Peyer's patch (tissue), 4 donors: Measurements from ENCODE around the gene GIMAP5. TPM values are rescaled to one million over a fixed set of nuclear protein-coding genes. Genes with fewer than 3 reads are reported as not detected.
A peak's percentile ranks its signal among the peaks of the same experiment; 100 is the strongest.

Source experiments
- DNase-seq, 3 donors: peaks; one replicate each; pipeline ENCODE4 v3.0.0-alpha.2; 2017 to 2019
- H3K27ac ChIP-seq, 4 donors: fragments of 200-600 bp; sonication (generic); one replicate each; pipeline ENCODE4 v1.5.1; 2016 to 2019
- H3K27me3 ChIP-seq, 2 donors: fragments of 200-600 bp; sonication (generic); one replicate each; pipeline ENCODE4 v1.5.1; 2019
- H3K36me3 ChIP-seq, 3 donors: fragments of 200-600 bp; sonication (generic); one replicate each; pipeline ENCODE4 v1.5.1; 2016 to 2019
- H3K4me1 ChIP-seq, 4 donors: fragments of 200-600 bp; sonication (generic); one replicate each; pipeline ENCODE4 v1.5.1; 2016 to 2019
- H3K4me3 ChIP-seq, 4 donors: fragments of 200-600 bp; sonication (generic); 1 replicate in 3 of 4; 2 replicates in 1 of 4; pipeline ENCODE4 v1.5.1; 2016 to 2019; ENCODE audit warnings: mild to moderate bottlenecking in 1 of 4
- H3K9me3 ChIP-seq, 4 donors: fragments of 200-600 bp; sonication (generic); one replicate each; pipeline ENCODE4 v1.5.1; 2016 to 2019; ENCODE audit warnings: mild to moderate bottlenecking in 1 of 4
- CTCF ChIP-seq, 6 experiments: fragments of 450-650 bp in 4 of 6; fragments of 200-600 bp in 2 of 6; sonication (generic) in 1 of 6; IDR thresholded peaks; one replicate each; pipeline ENCODE4 v1.5.1; 2017 to 2019; ENCODE audit warnings: antibody characterized with exemption in 6 of 6, mild to moderate bottlenecking in 3 of 6, moderate library complexity in 1 of 6
- POLR2A ChIP-seq, 2 donors: fragments of 450-650 bp; IDR thresholded peaks; one replicate each; pipeline ENCODE4 v1.5.1; 2017; ENCODE audit warnings: antibody characterized with exemption in 2 of 2, mild to moderate bottlenecking in 2 of 2, moderate library complexity in 2 of 2
- total RNA-seq, 4 donors: library from RNA; depleted of rRNA; stranded (reverse); fragments of >200 nt; gene quantifications; one replicate each; pipeline ENCODE4 v1.1.0, GENCODE V29; 2016

GIMAP5 gene
- total RNA-seq, 4 donors from 2014 or later = 11.9 to 47.0 (median 24.4) TPM

- DNase-seq = peak in 1 of 3 donors; percentile 37
- Histone ChIP-seq H3K36me3 (no peaks in the 10 kb centered on the region), H3K4me3 (no peak overlapping the region), H3K9me3 (no peaks in the 10 kb centered on the region), H3K27ac (peak overlapping the region in 3 of 4 donors; percentile 55 to 68 (median 63)), H3K27me3 (no peaks in the 10 kb centered on the region), H3K4me1 (peaks cover 0 to 65% (median 2%) of the 10 kb centered on the region in 4 donors)
- TF ChIP-seq POLR2A (IDR thresholded peaks at IDR 0.05) = no peak
Measured at GRCh38 chr7:150781961-150782360, 44.7 kb downstream of the GIMAP5 start.

GRCh38 chr7:150784120-150784736 is 47.0 kb downstream of the GIMAP5 start:
- H3K4me3 ChIP-seq = no peak overlapping the region
- H3K36me3 ChIP-seq = no peaks in the 10 kb centered on the region
- TF ChIP-seq POLR2A (IDR thresholded peaks at IDR 0.05) (peak; percentile 43 to 66), CTCF (IDR thresholded peaks at IDR 0.05) (no peak)
- no peaks in the 10 kb centered on the region for H3K9me3 ChIP-seq
- peak overlapping the region; percentile 51 to 90 (median 70) for H3K27ac ChIP-seq
- no peaks in the 10 kb centered on the region for H3K27me3 ChIP-seq
- peaks cover 4 to 73% (median 10%) of the 10 kb centered on the region in 4 donors for H3K4me1 ChIP-seq
- DNase-seq = peak in 2 of 3 donors; percentile 69 to 84

GRCh38 chr7:150784954-150785353 is 47.7 kb downstream of the GIMAP5 start:
- no peak for TF ChIP-seq CTCF (IDR thresholded peaks at IDR 0.05)
- TF ChIP-seq POLR2A (IDR thresholded peaks at IDR 0.05) = peak in 1 of 2 donors; percentile 41
- peak in 2 of 3 donors; percentile 61 to 62 for DNase-seq
- Histone ChIP-seq H3K27me3 (no peaks in the 10 kb centered on the region), H3K27ac (peak overlapping the region; percentile 51 to 90 (median 70)), H3K4me3 (no peak overlapping the region), H3K4me1 (peaks cover 4 to 75% (median 10%) of the 10 kb centered on the region in 4 donors), H3K9me3 (no peaks in the 10 kb centered on the region), H3K36me3 (no peaks in the 10 kb centered on the region)

GRCh38 chr7:150787321-150788281 is 50.4 kb downstream of the GIMAP5 start:
- Histone ChIP-seq H3K4me3 (no peak overlapping the region), H3K9me3 (no peaks in the 10 kb centered on the region), H3K36me3 (peaks cover 0 to 24% (median 0%) of the 10 kb centered on the region in 3 donors), H3K27me3 (no peaks in the 10 kb centered on the region), H3K4me1 (peaks cover 4 to 53% (median 10%) of the 10 kb centered on the region in 4 donors), H3K27ac (peak overlapping the region; percentile 59 to 81 (median 78))
- no peak for TF ChIP-seq POLR2A (IDR thresholded peaks at IDR 0.05)
- TF ChIP-seq CTCF (IDR thresholded peaks at IDR 0.05) = peak in 1 of 6 experiments; percentile 10
- DNase-seq = peak in 1 of 3 donors; percentile 61

GRCh38 chr7:150788474-150789269 is 51.5 kb downstream of the GIMAP5 start:
- TF ChIP-seq POLR2A (IDR thresholded peaks at IDR 0.05) (no peak), CTCF (IDR thresholded peaks at IDR 0.05) (no peak)
- H3K27me3 ChIP-seq = no peaks in the 10 kb centered on the region
- no peaks in the 10 kb centered on the region for H3K9me3 ChIP-seq
- peak in 1 of 3 donors; percentile 61 for DNase-seq
- peaks cover 4 to 52% (median 10%) of the 10 kb centered on the region in 4 donors for H3K4me1 ChIP-seq
- peak overlapping the region; percentile 59 to 81 (median 78) for H3K27ac ChIP-seq
- no peak overlapping the region for H3K4me3 ChIP-seq
- H3K36me3 ChIP-seq = peaks cover 0 to 35% (median 0%) of the 10 kb centered on the region in 3 donors
